BJ (cell line): ENCODE results near the gene LRRC45. TPM values are rescaled to one million over a fixed set of nuclear protein-coding genes. Genes with fewer than 3 reads are reported as not detected.
"Not testable (repeated sequence)": the region's sequence is repeated elsewhere in the genome, so short reads cannot be mapped to it uniquely, and the experiment has no call there.

Experiments used
- CTCF ChIA-PET: fragments of 350-600 bp; formaldehyde crosslinking; extraction: SDS; loops from one replicate; lab custom pipeline; 2021; ENCODE audit warnings: antibody characterized with exemption, inconsistent platforms; lab: Yijun Ruan, JAX
- POLR2A ChIA-PET: fragments of 300-600 bp; sonication (Branson Sonifier 250); formaldehyde crosslinking; extraction: SDS; loops from one replicate; lab custom pipeline; 2021; ENCODE audit warnings: antibody characterized with exemption; lab: Charles Lee
- DNase-seq: peaks from one replicate; pipeline ENCODE4 v3.0.0-alpha.2; 2011; ENCODE audit warnings: low read depth
- H3K27me3 ChIP-seq: 2 replicates; pipeline ENCODE4 v1.6.0; 2011; ENCODE audit warnings: low read length; ENCODE audit not compliant: control insufficient read depth, insufficient read depth
- H3K36me3 ChIP-seq: 2 replicates; pipeline ENCODE4 v1.5.1; 2011; ENCODE audit warnings: low read length; ENCODE audit not compliant: control insufficient read depth, insufficient read depth
- H3K4me3 ChIP-seq: 2 replicates; pipeline ENCODE4 v1.5.1; 2011; ENCODE audit warnings: low read depth, mild to moderate bottlenecking, control low read depth, low read length
- CTCF ChIP-seq: IDR thresholded peaks from 2 replicates; pipeline ENCODE4 v1.5.1; 2011; ENCODE audit warnings: low read depth, mild to moderate bottlenecking, control low read depth, inconsistent platforms, low read length, moderate library complexity; ENCODE audit not compliant: insufficient read depth
- polyA plus RNA-seq: library from polyadenylated mRNA; depleted of rRNA; stranded (reverse); fragments of >200 nt; gene quantifications from 2 replicates; pipeline ENCODE4 v1.2.3, GENCODE V29; 2011

Gene LRRC45
- polyA plus RNA-seq, 1 experiment: 6.0 TPM

DNA sequence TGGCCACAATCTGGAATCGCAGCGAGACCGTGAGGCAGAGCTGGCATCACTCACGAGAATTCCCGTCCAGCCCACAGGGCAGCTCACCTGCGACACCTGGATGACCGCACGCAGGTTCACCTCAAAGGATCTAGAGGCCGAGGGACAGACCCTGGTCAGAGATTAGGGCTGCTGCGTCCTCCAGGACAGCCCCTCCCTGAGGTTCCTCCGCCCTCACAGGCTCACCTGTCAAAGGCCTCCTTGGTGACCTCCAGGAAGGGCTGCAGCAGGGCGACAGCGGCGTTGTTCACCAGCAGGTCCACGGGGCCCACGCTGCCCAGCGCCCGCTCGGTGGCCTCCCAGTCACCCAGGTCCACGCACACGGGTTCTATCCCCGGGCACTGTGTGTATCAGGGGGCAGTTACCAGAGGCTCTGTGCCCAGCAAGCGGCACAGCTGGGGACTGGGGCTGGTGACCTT, 13.6 kb downstream of the LRRC45 start:
- ChIA-PET CTCF (interaction anchor here (0.7 to 5.0 kb wide), 6 partner anchors 14 to 164 kb away, joined by 3 to 23 read pairs (median 4); partner anchors contain the start of gene NOTUM), POLR2A (no interaction called here)
- TF ChIP-seq CTCF: no peak
- peak overlapping the region; percentile 64 for H3K4me3 ChIP-seq
- H3K27me3 ChIP-seq: no peaks in the 10 kb centered on the region
- no peak for DNase-seq
- H3K36me3 ChIP-seq: no peaks in the 10 kb centered on the region

- Histone ChIP-seq H3K27me3 (no peaks in the 10 kb centered on the region), H3K4me3 (peak within 1 kb of the TSS; percentile 64), H3K36me3 (no peaks in the 10 kb centered on the region)
- DNase-seq: peak; percentile 63
- ChIA-PET CTCF (interaction anchor here (0.6 to 5.0 kb wide), 27 partner anchors 8 to 391 kb away, joined by 3 to 23 read pairs (median 3); partner anchors contain the start of genes CENPX, LRRC45 and NOTUM), POLR2A (interaction anchor here (0.5 to 0.7 kb wide), 2 partner anchors 14 to 188 kb away, joined by 3 to 5 read pairs; partner anchors contain the start of genes CENPX and LRRC45)
- peak; percentile 53 for TF ChIP-seq CTCF
Measured at GRCh38 chr17:82037092-82037888, 14.2 kb downstream of the LRRC45 start, which contains the start of gene DCXR. DCXR (minus strand) TSS chr17:82037697; CDS start chr17:82037682, 15 bp downstream.

DNA sequence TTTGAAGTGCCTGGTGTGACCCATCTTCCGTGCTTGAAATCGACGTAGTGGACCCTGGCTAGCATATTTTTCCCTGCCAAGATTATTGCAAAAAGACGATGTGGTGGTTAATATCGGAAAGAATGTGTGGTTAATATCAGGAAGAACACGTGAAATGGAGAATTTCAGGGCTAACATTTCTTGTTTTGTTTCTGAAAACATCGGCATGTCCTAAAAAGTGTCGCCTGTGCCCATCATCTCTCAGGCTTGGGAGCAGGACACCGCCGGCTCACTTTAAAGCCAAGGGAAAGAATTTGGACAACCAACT, 14.7 kb downstream of the LRRC45 start:
- DNase-seq: no peak
- Histone ChIP-seq H3K27me3 (no peaks in the 10 kb centered on the region), H3K4me3 (peak overlapping the region; percentile 64), H3K36me3 (no peaks in the 10 kb centered on the region)
- no peak for TF ChIP-seq CTCF
- POLR2A ChIA-PET: interaction anchor here (0.5 to 0.7 kb wide), 3 partner anchors 15 to 187 kb away, joined by 3 to 14 read pairs (median 5); partner anchors contain the start of genes CENPX and LRRC45
- CTCF ChIA-PET: interaction anchor here (0.6 to 5.0 kb wide), 25 partner anchors 8 to 229 kb away, joined by 3 to 23 read pairs (median 3); partner anchors contain the start of genes CENPX, LRRC45 and NOTUM

- DNase-seq, H3K4me3 ChIP-seq, POLR2A ChIA-PET, H3K27me3 ChIP-seq, H3K36me3 ChIP-seq: not testable (repeated sequence)
- CTCF ChIA-PET: interaction anchor here (1.6 to 5.0 kb wide), 4 partner anchors 9 to 115 kb away, joined by 8 to 23 read pairs (median 12); partner anchors contain the start of gene NOTUM
Measured at GRCh38 chr17:82038796-82039409, 15.8 kb downstream of the LRRC45 start.

DNA sequence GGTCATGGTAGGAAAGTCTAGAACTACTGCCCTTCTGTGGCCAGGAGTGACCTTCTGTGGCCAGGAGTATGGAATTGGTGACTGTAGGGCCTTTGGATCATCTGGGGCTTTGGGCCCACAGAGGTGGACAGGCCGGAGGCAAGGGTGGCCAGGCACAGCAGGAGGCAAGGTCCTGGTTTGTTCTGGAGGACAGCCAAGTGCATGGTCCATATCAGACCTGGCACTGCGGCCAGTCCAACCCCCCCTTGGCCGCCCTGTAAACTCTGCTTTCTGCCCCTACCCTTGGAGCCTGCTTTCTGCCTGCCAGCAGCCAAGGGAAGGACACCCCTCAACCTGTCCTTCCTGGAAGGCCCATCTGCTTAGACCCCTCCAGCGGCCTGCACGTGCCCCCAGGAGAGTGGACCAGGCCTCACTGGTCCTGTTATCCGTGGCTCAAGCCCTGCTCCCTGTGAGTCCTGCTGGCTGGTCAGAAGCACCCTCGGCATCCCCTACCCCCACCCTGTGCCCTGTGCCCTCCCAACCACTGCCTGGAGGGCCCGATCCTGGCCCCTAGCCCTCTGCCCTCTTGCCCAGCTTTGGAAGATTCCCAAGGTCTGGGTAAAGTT, 16.7 kb downstream of the LRRC45 start:
- Histone ChIP-seq H3K36me3 (no peaks in the 10 kb centered on the region), H3K27me3 (no peaks in the 10 kb centered on the region), H3K4me3 (no peak overlapping the region)
- POLR2A ChIA-PET: no interaction called here
- CTCF ChIA-PET: interaction anchor here (0.6 to 5.0 kb wide), 4 partner anchors 9 to 59 kb away, joined by 3 to 23 read pairs (median 7); no protein-coding TSS in a partner anchor
- no peak for TF ChIP-seq CTCF
- DNase-seq: no peak
